Fibroblast of lung (primary cell): ENCODE results near the gene MACO1. TPM values are rescaled to one million over a fixed set of nuclear protein-coding genes. Genes with fewer than 3 reads are reported as not detected.

ENCODE experiments used
- DNase-seq, 2 donors: peaks; one replicate each; pipeline versions ENCODE4 v3.0.0 to v3.0.0-alpha.2; 2010; ENCODE audit warnings: low read depth in 2 of 2
- H2AFZ ChIP-seq: 2 replicates; pipeline ENCODE4 v1.5.1; 2012; ENCODE audit warnings: low read length, control low read depth, inconsistent platforms
- H3K27ac ChIP-seq: 2 replicates; pipeline ENCODE4 v1.5.1; 2011; ENCODE audit warnings: low read length, control low read depth; ENCODE audit not compliant: insufficient read depth
- H3K27me3 ChIP-seq: 2 replicates; pipeline ENCODE4 v1.5.1; 2011; ENCODE audit warnings: mild to moderate bottlenecking, low read length; ENCODE audit not compliant: control insufficient read depth, insufficient read depth
- H3K36me3 ChIP-seq: 2 replicates; pipeline ENCODE4 v1.5.1; 2011; ENCODE audit warnings: low read length; ENCODE audit not compliant: control insufficient read depth, insufficient read depth
- H3K4me1 ChIP-seq: 2 replicates; pipeline ENCODE4 v1.5.1; 2011; ENCODE audit warnings: low read length; ENCODE audit not compliant: control insufficient read depth, insufficient read depth; ENCODE audit errors: extremely low read depth
- H3K4me2 ChIP-seq: 2 replicates; pipeline ENCODE4 v1.5.1; 2011; ENCODE audit warnings: low read length, control low read depth; ENCODE audit not compliant: insufficient read depth; ENCODE audit errors: extremely low read depth
- H3K4me3 ChIP-seq, 4 experiments: fragments of 200-600 bp in 1 of 4; sonication (generic) in 1 of 4; replicated peaks in 1 of 4; 2 replicates each; pipeline ENCODE4 v1.5.1; 2011 to 2016; ENCODE audit warnings: low read length in 4 of 4, low read depth in 3 of 4, mild to moderate bottlenecking in 3 of 4, control low read depth in 2 of 4, inconsistent platforms in 1 of 4, mixed read lengths in 1 of 4; ENCODE audit not compliant: insufficient read depth in 1 of 4; ENCODE audit errors: control extremely low read depth in 1 of 4
- H3K79me2 ChIP-seq: 2 replicates; pipeline ENCODE4 v1.5.1; 2012; ENCODE audit warnings: mild to moderate bottlenecking, low read length, inconsistent platforms; ENCODE audit not compliant: control insufficient read depth, insufficient read depth
- H3K9ac ChIP-seq: 2 replicates; pipeline ENCODE4 v1.5.1; 2011; ENCODE audit warnings: mild to moderate bottlenecking, low read length, control low read depth; ENCODE audit not compliant: insufficient read depth
- H3K9me3 ChIP-seq: 2 replicates; pipeline ENCODE4 v1.5.1; 2012; ENCODE audit warnings: low read depth, low read length; ENCODE audit not compliant: control insufficient read depth, insufficient read depth
- H4K20me1 ChIP-seq: 2 replicates; pipeline ENCODE4 v1.5.1; 2011; ENCODE audit warnings: low read length; ENCODE audit not compliant: control insufficient read depth, insufficient read depth; ENCODE audit errors: extremely low read depth
- EZH2 ChIP-seq: IDR thresholded peaks from 2 replicates; pipeline ENCODE4 v1.5.1; 2012; ENCODE audit warnings: low read length, control low read depth, mild to moderate bottlenecking; ENCODE audit errors: missing control alignments
- polyA plus RNA-seq, 2 donors: library from polyadenylated mRNA; depleted of rRNA in 1 of 2; stranded (reverse) in 1 of 2; unstranded in 1 of 2; fragments of >200 nt; gene quantifications; 2 replicates each; pipeline ENCODE4 v1.2.1, GENCODE V29; 2011 to 2012; ENCODE audit warnings: missing spikeins in 1 of 2
- total RNA-seq: library from RNA; depleted of rRNA; stranded (reverse); fragments of >200 nt; gene quantifications from 2 replicates; pipeline ENCODE4 v1.2.1, GENCODE V29; 2014
- TF ChIP-seq, protein P1 (sequence below), 2 donors: IDR thresholded peaks in 1 of 2; conservative IDR thresholded peaks in 1 of 2; 1 replicate in 1 of 2; 2 replicates in 1 of 2; pipeline ENCODE4 v1.5.1; 2011 to 2012; ENCODE audit warnings: low read length in 2 of 2, control low read depth in 1 of 2, inconsistent platforms in 1 of 2, low read depth in 1 of 2, mild to moderate bottlenecking in 1 of 2

The MACO1 gene
- total and polyA plus RNA-seq, 2 donors (not counting 1 experiment from before 2014, with no cell fraction given) = 14.2 to 17.5 TPM

DNA sequence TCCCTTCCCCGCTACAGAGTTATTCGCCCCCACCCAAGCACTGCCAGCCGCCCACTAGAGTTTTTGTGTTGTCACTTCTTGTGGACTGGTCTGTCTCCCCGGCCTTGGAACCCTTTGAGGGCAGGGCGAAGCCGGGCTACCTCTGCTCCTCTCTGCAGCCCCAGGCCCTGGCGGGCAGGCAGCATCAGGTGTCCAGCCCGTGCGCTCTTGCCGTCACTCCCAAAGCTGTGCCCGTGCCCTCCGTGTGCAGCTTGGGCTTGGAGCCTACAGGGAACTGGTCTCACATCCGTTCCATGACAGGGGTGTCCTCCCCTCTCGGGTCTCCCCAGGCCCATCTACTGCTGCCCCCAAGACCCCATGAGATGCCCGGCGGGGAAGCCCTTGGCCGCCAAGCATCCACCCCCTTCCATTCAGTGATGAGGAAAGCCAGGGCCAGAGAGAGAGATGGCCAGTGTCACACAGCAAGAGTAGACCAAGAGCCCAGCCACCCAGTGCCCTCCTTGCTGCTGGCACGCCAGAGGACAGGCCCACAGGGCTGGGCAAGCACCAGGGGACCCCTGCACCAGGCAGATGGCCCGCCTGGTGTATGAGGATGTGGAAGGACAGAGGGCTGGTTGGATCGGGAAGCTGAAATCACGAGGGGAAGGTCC lies 97.4 kb downstream of the MACO1 start:
- Histone ChIP-seq H4K20me1 (no peaks in the 10 kb centered on the region), H3K36me3 (no peaks in the 10 kb centered on the region), H2AFZ (no peak overlapping the region), H3K9ac (no peak overlapping the region), H3K4me2 (no peak overlapping the region), H3K79me2 (no peaks in the 10 kb centered on the region), H3K4me1 (no peaks in the 10 kb centered on the region), H3K9me3 (no peaks in the 10 kb centered on the region), H3K27ac (no peak overlapping the region), H3K4me3 (no peak overlapping the region), H3K27me3 (peaks cover 2% of the 10 kb centered on the region)
- TF ChIP-seq EZH2 = no peak
- TF ChIP-seq, protein P1, sequence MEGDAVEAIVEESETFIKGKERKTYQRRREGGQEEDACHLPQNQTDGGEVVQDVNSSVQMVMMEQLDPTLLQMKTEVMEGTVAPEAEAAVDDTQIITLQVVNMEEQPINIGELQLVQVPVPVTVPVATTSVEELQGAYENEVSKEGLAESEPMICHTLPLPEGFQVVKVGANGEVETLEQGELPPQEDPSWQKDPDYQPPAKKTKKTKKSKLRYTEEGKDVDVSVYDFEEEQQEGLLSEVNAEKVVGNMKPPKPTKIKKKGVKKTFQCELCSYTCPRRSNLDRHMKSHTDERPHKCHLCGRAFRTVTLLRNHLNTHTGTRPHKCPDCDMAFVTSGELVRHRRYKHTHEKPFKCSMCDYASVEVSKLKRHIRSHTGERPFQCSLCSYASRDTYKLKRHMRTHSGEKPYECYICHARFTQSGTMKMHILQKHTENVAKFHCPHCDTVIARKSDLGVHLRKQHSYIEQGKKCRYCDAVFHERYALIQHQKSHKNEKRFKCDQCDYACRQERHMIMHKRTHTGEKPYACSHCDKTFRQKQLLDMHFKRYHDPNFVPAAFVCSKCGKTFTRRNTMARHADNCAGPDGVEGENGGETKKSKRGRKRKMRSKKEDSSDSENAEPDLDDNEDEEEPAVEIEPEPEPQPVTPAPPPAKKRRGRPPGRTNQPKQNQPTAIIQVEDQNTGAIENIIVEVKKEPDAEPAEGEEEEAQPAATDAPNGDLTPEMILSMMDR (conservative IDR thresholded peaks at IDR 0.05 in 1 of 2, IDR thresholded peaks at IDR 0.05 in 1 of 2; ENCODE audit: low read depth in 1 of 2, low read length in 2 of 2) = no peak
- no peak for DNase-seq

DNA sequence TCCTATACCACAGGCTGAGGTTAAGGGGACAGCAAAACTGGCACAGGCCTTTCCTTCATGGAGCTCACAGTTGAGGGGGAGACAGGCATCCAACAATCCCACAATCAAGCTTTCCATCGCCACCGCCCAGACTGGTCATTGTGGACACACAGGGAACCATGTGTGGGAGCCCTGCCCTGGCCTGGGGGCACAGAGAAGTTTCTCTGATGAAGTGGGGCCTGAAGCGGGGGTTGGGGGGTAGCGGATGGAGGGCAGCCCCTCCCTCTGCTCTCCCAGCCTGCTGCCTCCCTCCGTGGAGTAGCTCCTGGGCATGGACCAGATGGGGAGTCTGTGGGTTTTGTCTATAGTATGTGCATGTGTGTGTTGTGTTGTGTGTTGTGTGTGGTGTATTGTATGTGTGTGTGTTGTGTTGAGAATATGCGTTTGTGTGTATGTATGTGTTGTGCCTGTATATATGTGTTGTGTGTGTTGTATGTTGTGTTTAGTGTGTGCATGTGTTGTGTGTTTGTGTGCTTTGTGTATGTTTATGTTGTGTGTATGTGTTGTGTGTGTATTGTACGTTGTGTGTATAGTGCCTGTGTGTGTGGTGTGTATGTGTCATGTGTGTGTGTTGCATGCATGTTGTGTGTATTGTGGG lies 98.3 kb downstream of the MACO1 start:
- Histone ChIP-seq H3K4me3 (no peak overlapping the region), H3K9me3 (no peaks in the 10 kb centered on the region), H3K4me1 (no peaks in the 10 kb centered on the region), H4K20me1 (no peaks in the 10 kb centered on the region), H3K4me2 (no peak overlapping the region), H3K36me3 (no peaks in the 10 kb centered on the region), H3K9ac (no peak overlapping the region), H2AFZ (no peak overlapping the region), H3K27me3 (peaks cover 2% of the 10 kb centered on the region), H3K27ac (no peak overlapping the region), H3K79me2 (no peaks in the 10 kb centered on the region)
- DNase-seq = no peak
- no peak for TF ChIP-seq EZH2
- TF ChIP-seq, protein P1 (conservative IDR thresholded peaks at IDR 0.05 in 1 of 2, IDR thresholded peaks at IDR 0.05 in 1 of 2; ENCODE audit: low read depth in 1 of 2, low read length in 2 of 2) = no peak

- no peak for DNase-seq
- H3K9me3 ChIP-seq = no peaks in the 10 kb centered on the region
- H3K36me3 ChIP-seq = no peaks in the 10 kb centered on the region
- H3K27ac ChIP-seq = no peak overlapping the region
- H2AFZ ChIP-seq = no peak overlapping the region
- H4K20me1 ChIP-seq = no peaks in the 10 kb centered on the region
- no peaks in the 10 kb centered on the region for H3K79me2 ChIP-seq
- no peak overlapping the region for H3K4me3 ChIP-seq
- TF ChIP-seq EZH2 = no peak
- TF ChIP-seq, protein P1 (conservative IDR thresholded peaks at IDR 0.05 in 1 of 2, IDR thresholded peaks at IDR 0.05 in 1 of 2; ENCODE audit: low read depth in 1 of 2, low read length in 2 of 2) = no peak
- H3K27me3 ChIP-seq = peaks cover under 1% of the 10 kb centered on the region
- H3K4me2 ChIP-seq = no peak overlapping the region
- no peak overlapping the region for H3K9ac ChIP-seq
- no peaks in the 10 kb centered on the region for H3K4me1 ChIP-seq
Measured at GRCh38 chr1:25529518-25530185, 99.0 kb downstream of the MACO1 start.
